Measurements from ENCODE around the gene LTF. TPM values are rescaled to one million over a fixed set of nuclear protein-coding genes. Genes with fewer than 3 reads are reported as not detected.

Gene LTF
- total and polyA plus RNA-seq, 9 of the 15 experiments (the other 6 are each of a cell fraction or from before 2014, with no cell fraction given) = 0.07 TPM; not detected in 8

DNA sequence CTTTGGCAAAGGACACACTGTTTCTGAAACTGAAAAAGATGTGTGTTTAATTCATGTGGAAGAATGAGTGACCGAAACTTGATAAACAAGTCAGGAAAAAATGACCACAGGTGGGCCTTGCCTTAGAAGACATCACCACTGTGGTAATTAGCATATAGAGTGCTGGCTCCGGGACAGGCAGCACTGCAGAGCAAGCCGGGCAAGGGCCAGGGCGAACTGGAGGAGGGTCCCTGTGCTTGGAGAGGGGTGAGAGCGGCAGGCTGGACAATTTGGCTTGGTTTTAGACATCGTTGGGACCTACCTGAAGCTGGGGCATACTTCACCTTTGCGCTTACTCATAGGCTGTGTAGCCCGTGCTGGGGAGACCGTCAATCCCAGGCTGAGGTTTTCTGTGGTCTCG, 41.2 kb upstream of the LTF start (continued):
- TF ChIP-seq, protein P1, sequence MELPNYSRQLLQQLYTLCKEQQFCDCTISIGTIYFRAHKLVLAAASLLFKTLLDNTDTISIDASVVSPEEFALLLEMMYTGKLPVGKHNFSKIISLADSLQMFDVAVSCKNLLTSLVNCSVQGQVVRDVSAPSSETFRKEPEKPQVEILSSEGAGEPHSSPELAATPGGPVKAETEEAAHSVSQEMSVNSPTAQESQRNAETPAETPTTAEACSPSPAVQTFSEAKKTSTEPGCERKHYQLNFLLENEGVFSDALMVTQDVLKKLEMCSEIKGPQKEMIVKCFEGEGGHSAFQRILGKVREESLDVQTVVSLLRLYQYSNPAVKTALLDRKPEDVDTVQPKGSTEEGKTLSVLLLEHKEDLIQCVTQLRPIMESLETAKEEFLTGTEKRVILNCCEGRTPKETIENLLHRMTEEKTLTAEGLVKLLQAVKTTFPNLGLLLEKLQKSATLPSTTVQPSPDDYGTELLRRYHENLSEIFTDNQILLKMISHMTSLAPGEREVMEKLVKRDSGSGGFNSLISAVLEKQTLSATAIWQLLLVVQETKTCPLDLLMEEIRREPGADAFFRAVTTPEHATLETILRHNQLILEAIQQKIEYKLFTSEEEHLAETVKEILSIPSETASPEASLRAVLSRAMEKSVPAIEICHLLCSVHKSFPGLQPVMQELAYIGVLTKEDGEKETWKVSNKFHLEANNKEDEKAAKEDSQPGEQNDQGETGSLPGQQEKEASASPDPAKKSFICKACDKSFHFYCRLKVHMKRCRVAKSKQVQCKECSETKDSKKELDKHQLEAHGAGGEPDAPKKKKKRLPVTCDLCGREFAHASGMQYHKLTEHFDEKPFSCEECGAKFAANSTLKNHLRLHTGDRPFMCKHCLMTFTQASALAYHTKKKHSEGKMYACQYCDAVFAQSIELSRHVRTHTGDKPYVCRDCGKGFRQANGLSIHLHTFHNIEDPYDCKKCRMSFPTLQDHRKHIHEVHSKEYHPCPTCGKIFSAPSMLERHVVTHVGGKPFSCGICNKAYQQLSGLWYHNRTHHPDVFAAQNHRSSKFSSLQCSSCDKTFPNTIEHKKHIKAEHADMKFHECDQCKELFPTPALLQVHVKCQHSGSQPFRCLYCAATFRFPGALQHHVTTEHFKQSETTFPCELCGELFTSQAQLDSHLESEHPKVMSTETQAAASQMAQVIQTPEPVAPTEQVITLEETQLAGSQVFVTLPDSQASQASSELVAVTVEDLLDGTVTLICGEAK (IDR thresholded peaks at IDR 0.05) = no peak
- TF ChIP-seq, protein P1 (CRISPR knock-in tag; IDR thresholded peaks at IDR 0.05) = no peak
- TF ChIP-seq, protein P2, sequence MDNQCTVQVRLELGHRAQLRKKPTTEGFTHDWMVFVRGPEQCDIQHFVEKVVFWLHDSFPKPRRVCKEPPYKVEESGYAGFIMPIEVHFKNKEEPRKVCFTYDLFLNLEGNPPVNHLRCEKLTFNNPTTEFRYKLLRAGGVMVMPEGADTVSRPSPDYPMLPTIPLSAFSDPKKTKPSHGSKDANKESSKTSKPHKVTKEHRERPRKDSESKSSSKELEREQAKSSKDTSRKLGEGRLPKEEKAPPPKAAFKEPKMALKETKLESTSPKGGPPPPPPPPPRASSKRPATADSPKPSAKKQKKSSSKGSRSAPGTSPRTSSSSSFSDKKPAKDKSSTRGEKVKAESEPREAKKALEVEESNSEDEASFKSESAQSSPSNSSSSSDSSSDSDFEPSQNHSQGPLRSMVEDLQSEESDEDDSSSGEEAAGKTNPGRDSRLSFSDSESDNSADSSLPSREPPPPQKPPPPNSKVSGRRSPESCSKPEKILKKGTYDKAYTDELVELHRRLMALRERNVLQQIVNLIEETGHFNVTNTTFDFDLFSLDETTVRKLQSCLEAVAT (IDR thresholded peaks at IDR 0.05) = no peak
- TF ChIP-seq ZBTB7A (IDR thresholded peaks at IDR 0.05; ENCODE audit: borderline replicate concordance, control insufficient read depth, low read depth, low read length) (no peak), EP300 (IDR thresholded peaks at IDR 0.05; ENCODE audit: low read length) (no peak)
- TF ChIP-seq, protein P3, sequence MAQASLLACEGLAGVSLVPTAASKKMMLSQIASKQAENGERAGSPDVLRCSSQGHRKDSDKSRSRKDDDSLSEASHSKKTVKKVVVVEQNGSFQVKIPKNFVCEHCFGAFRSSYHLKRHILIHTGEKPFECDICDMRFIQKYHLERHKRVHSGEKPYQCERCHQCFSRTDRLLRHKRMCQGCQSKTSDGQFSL (CRISPR knock-in tag; IDR thresholded peaks at IDR 0.05) = no peak
- TF ChIP-seq, protein P3 (tag; IDR thresholded peaks at IDR 0.05) = no peak

Data from K562 (cell line).